ENCODE measurements around the gene NEDD4L. TPM values are rescaled to one million over a fixed set of nuclear protein-coding genes. Genes with fewer than 3 reads are reported as not detected.

NEDD4L gene
- total and polyA plus RNA-seq, 10 of the 15 experiments (the other 5 are each of a cell fraction or from before 2014, with no cell fraction given): 7.4 to 24.0 (median 17.7) TPM

DNA sequence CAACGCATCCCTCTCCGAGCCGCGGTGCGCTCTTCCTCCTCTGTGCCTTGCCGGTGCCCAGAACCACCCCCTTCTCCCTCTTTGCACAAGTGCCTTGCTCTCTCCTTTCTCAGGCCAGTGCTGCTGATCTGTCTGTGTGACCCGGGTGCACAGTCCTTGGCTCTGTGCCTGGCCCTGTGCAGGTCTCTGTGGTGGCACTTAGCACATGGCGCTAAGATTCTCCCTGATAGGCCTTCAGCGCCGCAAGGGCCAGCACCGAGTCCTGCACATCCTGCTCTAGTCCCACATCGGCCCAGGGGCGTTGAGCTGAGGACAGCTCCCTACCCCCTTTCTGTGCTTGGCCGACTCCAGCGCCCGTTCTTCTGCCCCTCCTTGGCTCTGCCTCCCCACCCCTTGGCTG lies 136.1 kb downstream of the NEDD4L start:
- ATAC-seq: no peak; the same call in 2 of the 3 replicates
- Histone ChIP-seq H3K9ac (ENCODE audit: control insufficient read depth, insufficient read depth, low read length) (no peak overlapping the region), H3K9me3 (replicated peaks; ENCODE audit: control insufficient read depth, insufficient read depth, low read length) (no peaks in the 10 kb centered on the region), H2AFZ (ENCODE audit: control insufficient read depth, low read depth, low read length) (no peak overlapping the region), H3K36me3 (ENCODE audit: control insufficient read depth in 2 of 2, insufficient read depth in 2 of 2, low read length in 1 of 2) (no peaks in the 10 kb centered on the region), H3K4me2 (ENCODE audit: control insufficient read depth, insufficient read depth) (no peak overlapping the region), H4K20me1 (ENCODE audit: control insufficient read depth, insufficient read depth) (no peaks in the 10 kb centered on the region), H3K27ac (ENCODE audit: control insufficient read depth, insufficient read depth) (no peak overlapping the region), H3K27me3 (replicated peaks in 1 of 2; ENCODE audit: control insufficient read depth in 2 of 2, insufficient read depth in 2 of 2, low read length in 1 of 2) (no peaks in the 10 kb centered on the region), H3K79me2 (ENCODE audit: control insufficient read depth, insufficient read depth, low read length) (no peaks in the 10 kb centered on the region), H3K4me1 (ENCODE audit: control insufficient read depth, insufficient read depth, low read length) (no peaks in the 10 kb centered on the region), H3K4me3 (no peak overlapping the region)
- FAIRE-seq: no peak
- no TSS peak for BruUV-seq (replicated peaks)
- POLR2A ChIA-PET: no interaction called here
- CTCF ChIA-PET: interaction anchor here (1.1 to 5.2 kb wide), 11 partner anchors 12 to 584 kb away, joined by 3 to 70 read pairs (median 11); no protein-coding TSS in a partner anchor
- in situ Hi-C loops (cut with MboI) (no loop called here), intact Hi-C loops (cut with micrococcal nuclease; ENCODE audit: unreplicated experiment) (loop anchor here (1.0 to 10.0 kb wide), 5 partner anchors 137 to 585 kb away; no protein-coding TSS in a partner anchor)
- SMC1A ChIA-PET (ENCODE audit: uncharacterized antibody, unreplicated experiment): interaction anchor here (1.7 kb wide), 1 partner anchor 45 kb away, joined by 10 read pairs; no protein-coding TSS in a partner anchor
- TF ChIP-seq ATF7 (IDR thresholded peaks at IDR 0.05; ENCODE audit: low read depth) (no peak), KDM1A (IDR thresholded peaks at IDR 0.05; ENCODE audit: borderline replicate concordance) (no peak), NR2F1 (conservative IDR thresholded peaks at IDR 0.05) (no peak), EP300 (IDR thresholded peaks at IDR 0.05; ENCODE audit: borderline replicate concordance in 1 of 2, control insufficient read depth in 1 of 2, low read depth in 2 of 2, low read length in 2 of 2) (no peak), EED (IDR thresholded peaks at IDR 0.05; ENCODE audit: low read depth) (no peak), NBN (IDR thresholded peaks at IDR 0.05) (no peak), MEF2B (IDR thresholded peaks at IDR 0.05; ENCODE audit: partially characterized antibody, poor library complexity, severe bottlenecking) (no peak)
- TF ChIP-seq, protein P1, sequence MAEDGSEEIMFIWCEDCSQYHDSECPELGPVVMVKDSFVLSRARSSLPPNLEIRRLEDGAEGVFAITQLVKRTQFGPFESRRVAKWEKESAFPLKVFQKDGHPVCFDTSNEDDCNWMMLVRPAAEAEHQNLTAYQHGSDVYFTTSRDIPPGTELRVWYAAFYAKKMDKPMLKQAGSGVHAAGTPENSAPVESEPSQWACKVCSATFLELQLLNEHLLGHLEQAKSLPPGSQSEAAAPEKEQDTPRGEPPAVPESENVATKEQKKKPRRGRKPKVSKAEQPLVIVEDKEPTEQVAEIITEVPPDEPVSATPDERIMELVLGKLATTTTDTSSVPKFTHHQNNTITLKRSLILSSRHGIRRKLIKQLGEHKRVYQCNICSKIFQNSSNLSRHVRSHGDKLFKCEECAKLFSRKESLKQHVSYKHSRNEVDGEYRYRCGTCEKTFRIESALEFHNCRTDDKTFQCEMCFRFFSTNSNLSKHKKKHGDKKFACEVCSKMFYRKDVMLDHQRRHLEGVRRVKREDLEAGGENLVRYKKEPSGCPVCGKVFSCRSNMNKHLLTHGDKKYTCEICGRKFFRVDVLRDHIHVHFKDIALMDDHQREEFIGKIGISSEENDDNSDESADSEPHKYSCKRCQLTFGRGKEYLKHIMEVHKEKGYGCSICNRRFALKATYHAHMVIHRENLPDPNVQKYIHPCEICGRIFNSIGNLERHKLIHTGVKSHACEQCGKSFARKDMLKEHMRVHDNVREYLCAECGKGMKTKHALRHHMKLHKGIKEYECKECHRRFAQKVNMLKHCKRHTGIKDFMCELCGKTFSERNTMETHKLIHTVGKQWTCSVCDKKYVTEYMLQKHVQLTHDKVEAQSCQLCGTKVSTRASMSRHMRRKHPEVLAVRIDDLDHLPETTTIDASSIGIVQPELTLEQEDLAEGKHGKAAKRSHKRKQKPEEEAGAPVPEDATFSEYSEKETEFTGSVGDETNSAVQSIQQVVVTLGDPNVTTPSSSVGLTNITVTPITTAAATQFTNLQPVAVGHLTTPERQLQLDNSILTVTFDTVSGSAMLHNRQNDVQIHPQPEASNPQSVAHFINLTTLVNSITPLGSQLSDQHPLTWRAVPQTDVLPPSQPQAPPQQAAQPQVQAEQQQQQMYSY (CRISPR knock-in tag; IDR thresholded peaks at IDR 0.05): no peak
- RAD21 ChIA-PET (ENCODE audit: unreplicated experiment): interaction anchor here (1.6 to 3.7 kb wide), 3 partner anchors 137 to 298 kb away, joined by 9 to 13 read pairs (median 10); partner anchors contain the start of gene NEDD4L
- WGBS (ENCODE audit: insufficient coverage, insufficient replicate concordance, low lambda C conversion rate, missing lambda C conversion rate): 75% methylated on average over 16 of the region's 16 CpGs
- DNase-seq (ENCODE audit: low read depth, low spot score): no peak
